NCI-H526 treated with DMSO at 0.1 percent for 48 hours (cell line): ENCODE data around the gene HNRNPC.
"Not testable (repeated sequence)": the region's sequence is repeated elsewhere in the genome, so short reads cannot be mapped to it uniquely, and the experiment has no call there.

Experiments
- DNase-seq: peaks from one replicate; lab custom pipeline; 2025; lab: John Stamatoyannopoulos, UW

Gene HNRNPC

DNA sequence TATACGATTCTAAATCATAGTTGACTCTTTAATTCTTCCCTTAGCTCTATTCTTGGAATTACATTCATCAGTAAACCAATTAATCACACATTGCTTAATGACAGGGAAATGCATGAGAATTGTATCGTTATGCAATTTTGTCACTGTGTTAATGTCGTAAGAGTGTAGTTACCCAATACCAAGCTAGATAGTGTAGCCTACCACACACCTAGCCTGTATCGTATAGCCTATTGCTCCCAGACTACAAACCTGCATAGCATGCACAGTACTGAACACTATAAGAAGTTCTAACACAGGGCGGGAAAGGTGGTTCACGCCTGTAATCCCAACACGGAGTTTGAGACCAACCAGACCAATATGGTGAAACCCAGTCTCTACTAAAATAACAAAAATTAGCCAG lies 24.7 kb downstream of the HNRNPC start:
- DNase-seq, result no peak

DNA sequence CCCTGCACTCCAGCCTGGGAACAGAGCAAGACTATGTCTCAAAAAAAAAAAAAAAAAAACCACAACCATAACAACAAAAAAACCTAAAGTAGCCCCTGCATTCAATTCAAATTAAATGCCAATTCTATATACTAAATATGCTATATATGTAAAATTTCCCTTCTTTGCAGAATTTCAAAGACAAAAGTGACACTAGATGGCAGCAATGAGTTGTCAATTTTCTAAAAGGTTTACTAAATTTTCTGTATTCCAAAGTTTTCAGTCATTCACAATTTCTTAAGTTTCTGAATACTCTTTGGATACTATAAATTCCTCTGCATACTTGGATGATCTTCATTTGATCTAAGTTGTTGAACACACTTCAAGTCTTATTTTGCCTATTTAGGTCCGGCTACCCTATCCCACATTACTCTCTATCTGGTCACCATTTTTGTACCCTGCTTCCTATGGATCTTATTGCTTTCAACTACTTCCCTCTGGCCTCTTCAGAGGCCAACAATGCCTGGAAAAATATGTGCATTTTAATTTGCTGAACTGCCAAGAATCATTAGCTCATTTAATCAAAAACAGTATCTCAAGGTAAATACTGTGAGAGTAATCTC lies 27.9 kb downstream of the HNRNPC start:
- DNase-seq, result no peak

DNA sequence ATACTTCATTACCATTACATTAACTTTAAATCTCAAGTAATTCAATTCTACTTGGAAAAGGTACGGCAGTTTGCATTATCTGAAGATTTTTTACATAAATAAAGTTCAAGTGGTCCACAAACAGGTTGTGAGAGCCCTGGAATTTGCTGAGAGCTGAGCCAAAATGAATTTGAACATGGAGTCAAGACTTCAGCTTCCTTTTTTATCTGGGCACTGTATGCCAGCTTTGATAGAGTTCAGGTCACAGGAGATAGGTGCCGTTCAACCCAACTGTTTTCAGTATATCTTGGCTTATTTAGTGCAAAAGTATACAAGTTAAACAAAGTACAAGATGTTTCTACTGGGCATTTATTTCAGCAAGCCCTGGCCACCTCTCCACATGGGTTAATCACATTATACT lies 28.8 kb downstream of the HNRNPC start:
- no peak for DNase-seq

DNA sequence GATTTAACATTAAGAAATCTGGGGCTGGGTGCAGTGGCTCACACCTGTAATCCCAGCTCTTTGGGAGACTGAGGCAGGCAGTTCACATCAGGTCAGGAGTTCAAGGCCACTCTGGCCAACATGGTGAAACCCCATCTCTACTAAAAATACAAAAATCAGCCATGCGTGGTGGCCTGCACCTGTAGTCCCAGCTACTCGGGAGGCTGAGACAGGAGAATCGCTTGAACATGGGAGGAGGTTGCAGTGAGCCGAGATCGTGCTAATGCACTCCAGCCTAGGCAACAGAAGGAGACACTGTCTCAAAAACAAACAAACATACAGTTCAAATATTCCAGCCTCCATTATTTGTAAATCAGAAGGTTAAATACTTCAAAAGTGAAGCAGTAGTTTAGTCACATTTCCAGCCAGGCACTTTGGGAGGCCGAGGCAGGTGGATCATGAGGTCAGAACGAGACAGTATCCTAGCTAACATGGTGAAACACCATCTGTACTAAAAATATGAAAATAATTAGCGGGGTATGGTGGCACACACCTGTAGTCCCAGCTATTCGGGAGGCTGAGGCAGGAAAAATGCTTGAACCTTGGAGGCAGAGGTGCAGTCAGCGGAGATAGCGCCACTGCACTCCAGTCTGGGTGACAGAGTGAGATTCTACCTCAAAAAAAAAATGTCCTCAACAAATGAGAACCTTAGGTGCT lies 30.3 kb downstream of the HNRNPC start:
- DNase-seq, result no peak

DNA sequence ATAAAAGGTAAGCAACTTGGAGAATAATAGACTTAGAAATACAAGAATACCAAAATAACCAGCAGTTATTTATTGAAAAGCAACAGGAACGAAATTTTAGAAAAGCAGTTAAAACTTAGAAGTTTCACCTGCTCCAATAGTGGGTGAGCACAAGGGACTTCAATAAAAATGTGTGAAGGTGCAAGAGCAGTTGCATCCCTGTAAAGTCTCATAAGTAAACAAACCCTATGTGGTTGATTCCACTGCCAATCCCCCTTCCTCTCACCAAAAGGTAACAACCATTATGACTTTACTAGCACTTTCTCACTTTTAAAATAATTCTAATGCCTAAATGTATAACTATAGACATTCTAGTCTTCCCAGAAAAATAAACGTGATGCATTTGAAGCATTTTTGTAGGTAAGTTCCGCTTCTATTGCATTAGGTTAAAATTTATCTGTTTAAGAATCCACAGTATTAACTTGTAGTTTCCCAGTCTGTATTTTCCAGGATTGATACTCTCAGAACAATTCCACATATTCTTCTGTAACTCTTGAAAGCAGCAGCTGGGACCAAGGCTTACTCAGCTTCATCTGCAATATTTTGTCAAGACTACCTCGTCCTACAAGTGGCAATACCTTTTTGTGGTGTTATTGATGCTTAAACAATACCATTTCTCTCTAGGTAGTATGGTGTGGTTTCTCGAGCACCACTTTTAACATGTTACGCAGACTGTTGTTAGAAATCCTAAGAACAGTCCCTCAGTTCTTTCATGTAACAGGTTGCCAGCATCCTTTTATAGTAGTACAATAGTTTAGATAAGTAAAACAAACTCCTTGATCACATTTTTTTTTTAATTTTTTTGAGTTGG lies 32.1 kb downstream of the HNRNPC start:
- DNase-seq, result no peak

DNA sequence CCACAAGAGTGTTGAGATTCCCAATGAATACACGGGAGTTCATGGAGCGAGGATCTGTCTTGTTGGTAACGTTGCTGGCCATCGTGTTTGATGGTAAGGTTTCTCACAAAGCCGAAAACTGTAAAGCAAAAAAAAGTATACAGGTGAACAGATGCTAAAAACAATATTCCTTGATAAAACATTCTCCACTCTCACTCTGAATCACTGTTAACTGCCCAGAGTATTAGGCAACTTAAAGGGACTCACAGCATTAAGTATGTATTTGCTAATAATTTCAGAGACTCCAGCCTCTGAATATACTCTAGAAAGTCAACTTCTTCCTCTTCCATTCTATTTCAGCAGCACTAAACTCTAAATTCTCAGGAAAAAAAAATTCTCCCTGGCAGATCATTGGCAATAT lies 35.1 kb downstream of the HNRNPC start:
- no peak for DNase-seq

DNA sequence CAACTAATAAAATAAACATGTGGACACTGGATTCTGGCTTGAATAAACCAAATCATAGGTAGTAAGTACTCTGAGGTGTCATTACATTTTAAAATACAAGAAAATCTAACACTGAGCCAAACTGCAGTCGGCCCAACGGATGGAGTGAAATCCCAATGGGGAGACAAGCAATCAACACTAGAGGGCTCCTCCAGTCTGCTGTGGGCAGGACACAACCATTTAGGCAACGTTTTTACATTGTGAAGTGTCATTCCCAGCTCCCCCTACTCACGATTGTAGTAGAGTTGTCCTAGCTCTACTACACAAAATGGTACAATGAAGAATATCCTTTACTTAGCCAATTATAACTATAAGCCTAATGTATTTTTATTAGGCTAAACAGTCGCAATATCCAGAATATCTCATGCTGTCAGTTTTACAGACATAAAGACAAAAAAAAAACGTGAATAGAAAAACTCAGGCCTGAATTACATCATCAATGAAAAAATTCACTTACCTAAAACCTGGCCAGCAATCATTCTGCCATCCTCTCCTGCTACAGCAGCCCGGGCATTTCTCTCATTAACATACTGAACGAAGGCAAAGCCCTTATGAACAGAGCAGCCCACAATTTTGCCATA lies 35.7 kb downstream of the HNRNPC start:
- no peak for DNase-seq

DNA sequence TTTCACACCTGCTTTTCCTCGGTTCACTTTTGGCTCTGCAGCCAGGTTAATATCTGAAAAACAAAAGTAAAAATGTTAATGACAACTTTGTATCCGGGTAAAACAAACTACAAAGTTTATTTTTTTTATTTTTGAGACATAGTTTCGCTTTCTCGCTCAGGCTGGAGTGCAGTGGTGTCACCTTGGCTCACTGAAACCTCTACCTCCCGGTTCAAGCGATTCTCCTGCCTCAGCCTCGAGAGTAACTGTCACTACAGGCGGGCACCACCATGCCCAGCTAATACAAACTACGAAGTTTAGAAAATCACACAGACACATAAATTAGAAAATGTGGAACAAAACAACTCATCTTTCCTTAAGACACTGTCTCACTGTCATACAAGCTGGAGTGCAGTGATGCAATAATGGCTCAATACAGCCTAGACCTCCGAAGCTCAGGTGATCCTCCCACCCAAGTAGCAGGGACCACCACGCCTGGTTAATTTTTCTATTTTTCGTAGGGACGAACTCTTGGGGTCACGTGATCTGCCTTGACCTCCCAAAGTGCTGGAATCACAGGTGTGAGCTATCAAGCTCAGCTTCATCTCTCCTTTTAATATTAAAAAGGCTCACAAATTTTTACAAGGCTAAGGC lies 38.1 kb downstream of the HNRNPC start:
- DNase-seq, result no peak

DNA sequence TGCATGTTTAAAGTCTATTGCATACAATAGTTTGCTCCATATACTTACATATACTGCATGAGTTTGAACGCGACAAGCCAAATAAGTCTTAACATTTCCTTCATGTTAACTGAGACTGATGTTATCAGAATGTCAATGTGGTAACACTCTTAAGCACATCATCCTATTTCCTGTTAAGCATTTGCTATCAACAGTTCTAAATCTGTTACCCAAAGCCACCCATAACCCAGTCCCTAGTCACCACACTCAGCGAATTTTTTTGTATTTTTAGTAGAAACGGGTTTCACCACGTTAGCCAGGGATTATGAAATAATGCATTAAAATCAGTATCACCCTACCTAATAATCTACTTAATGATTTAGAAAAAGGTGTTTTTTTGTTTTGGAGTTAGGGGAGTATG lies 39.4 kb downstream of the HNRNPC start:
- no peak for DNase-seq

DNA sequence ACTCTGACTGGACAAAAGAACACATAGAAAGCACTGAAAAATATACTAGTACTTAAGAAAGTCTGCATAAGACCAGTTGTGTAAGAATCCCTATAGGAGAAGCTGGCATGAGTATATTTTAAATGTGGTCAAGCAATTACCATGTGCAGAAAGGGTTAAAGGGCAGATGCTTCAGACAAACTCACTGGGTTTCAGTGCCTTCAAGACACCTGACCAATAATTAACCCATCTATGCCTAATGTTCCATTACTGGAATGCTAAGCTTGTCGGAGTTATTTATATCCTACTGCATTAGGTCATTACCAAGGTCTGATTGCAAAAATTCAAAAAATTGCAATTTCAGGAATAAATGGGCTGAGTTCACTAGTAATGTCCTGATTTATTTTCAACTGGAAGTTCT lies 41.3 kb downstream of the HNRNPC start:
- no peak for DNase-seq

DNA sequence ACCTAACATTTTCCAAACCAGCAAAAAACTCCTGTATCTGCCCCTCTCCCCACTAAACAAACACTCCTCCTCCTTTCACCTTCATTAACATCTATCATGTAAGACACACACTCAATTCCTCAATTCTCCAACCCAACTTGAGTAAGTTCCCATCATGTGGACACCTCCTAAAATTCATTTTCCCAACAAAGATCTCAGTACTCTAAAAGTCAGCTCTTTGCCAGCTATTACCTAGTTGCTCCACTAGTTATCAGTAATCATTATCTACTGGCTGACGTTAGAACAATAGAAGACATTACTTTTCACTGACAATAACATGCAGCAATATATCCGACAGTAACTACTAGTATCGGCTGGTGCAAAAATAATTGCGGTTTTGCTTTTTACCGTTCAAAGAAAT lies 42.1 kb downstream of the HNRNPC start:
- no peak for DNase-seq

DNA sequence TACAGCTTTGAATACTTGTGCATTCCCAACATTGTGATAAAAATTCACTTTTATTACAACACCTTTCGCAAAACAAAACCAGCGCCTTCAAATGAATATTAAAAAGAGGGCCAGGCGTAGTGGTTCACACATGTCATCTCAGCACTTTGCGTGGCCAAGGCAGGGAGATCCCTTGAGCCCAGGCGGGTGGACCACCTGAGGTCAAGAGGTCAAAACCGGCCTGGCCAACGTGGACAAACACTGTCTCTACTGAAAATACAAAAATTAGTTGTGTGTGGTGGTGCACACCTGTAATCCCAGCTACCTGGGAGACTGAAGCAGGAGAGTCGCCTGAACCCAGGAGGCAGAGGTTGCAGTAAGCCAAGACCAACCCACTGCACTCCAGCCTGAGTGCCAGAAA lies 42.8 kb downstream of the HNRNPC start:
- DNase-seq, result no peak

DNA sequence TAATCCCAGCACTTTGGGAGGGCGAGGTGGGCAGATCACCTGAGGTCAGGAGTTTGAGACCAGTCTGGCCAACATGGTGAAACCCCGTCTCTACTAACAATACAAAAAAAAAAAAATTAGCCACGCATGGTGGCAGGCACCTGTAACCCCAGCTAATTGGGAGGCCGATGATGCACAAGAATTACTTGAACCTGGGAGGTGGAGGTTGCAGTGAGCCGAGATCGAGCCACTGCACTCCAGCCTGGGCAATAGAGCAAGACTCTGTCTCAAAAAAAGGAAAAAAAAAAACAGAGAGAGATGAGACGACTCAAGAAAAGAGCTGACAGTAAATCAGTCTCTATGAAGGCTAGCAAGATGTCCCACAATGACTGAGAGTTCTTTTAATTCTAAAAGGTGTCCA lies 44.1 kb downstream of the HNRNPC start:
- DNase-seq, result not testable (repeated sequence)

DNA sequence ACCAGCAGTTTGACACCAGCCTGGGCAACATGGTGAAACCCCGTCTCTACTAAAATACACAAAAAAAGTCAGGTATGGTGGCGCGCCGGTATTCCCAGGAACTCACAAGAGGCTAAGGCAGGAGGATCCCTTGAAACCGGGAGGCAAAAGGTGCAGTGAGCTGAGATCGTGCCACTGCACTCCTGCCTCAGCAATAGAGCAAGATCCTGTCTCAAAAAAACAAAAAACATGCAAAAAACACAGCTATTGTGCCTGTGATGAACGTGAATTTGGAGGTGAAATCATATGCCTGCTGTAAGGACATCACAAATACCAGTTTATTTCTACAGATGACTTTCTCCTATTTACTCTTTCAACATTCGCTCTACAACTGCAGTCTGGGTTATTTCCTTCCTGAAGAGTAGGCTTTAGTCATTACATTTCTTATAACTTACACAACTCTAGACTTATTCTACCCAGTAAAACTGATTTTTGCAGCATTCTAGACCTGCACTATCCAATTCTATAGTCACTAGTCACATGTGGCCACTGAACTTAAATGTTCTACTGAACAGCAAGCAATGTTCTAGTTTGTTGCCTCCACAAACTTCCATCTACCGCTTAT lies 48.3 kb downstream of the HNRNPC start:
- DNase-seq, result no peak

DNA sequence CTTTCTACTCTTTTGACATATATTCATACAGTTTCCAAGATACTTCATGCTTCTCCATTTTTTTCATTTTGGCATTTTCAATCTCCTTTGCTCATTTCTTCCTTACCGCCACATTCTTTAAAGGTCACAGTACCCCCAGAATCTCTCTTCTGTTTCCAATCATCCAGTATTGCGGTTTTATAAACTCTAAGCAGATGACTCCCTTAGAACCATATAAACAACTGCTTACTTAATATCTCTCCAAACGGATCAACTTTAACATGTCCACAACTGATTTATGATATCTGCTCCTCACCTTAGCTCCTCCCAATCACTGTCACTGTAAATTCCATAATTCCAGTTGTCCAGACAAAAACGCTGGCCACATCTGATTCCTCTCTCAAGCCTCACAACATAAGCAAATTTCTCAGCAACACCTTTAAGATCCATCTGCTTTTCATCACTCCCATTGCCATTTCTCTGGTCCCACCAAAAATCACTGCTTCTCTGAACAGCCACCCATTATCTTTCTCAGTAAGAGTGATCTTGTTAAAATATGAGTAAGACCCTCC lies 49.6 kb downstream of the HNRNPC start:
- DNase-seq, result no peak

DNA sequence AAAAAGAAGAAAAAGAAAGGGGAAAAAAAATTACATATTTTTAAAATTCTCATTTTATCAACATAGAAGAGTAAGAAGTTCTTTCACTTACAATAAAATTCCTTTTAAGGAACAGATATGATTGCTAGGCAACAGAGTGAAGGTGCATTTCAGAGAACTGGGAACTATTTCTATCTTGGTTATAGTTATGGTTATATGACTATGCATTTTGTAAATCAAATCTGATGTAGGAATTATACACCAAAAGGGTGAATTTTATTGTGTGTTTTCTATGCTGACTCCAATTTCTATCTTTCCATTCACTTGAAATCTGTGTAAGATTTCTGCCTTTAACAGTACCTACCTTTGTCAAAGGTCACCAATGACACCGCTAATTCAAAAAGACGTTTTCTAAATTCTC lies 50.1 kb downstream of the HNRNPC start:
- DNase-seq, result no peak

DNA sequence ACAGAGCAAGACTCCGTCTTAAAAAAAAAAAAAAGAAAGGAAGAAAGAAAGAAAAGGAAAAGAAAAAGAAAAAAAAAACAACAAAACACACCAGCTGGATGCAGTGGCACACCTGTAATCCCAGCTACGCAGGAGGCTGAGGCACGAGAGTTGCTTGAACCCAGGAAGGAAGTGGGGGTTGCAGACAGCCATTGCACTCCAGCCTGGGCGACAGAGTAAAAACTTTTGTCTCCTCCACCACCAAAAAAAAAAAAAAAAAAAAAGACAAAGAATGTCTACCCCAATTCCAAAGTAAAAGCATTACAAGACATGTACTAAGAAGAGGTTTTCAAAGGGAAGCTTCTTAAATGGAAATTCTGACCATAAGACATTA lies 53.4 kb downstream of the HNRNPC start:
- no peak for DNase-seq

DNA sequence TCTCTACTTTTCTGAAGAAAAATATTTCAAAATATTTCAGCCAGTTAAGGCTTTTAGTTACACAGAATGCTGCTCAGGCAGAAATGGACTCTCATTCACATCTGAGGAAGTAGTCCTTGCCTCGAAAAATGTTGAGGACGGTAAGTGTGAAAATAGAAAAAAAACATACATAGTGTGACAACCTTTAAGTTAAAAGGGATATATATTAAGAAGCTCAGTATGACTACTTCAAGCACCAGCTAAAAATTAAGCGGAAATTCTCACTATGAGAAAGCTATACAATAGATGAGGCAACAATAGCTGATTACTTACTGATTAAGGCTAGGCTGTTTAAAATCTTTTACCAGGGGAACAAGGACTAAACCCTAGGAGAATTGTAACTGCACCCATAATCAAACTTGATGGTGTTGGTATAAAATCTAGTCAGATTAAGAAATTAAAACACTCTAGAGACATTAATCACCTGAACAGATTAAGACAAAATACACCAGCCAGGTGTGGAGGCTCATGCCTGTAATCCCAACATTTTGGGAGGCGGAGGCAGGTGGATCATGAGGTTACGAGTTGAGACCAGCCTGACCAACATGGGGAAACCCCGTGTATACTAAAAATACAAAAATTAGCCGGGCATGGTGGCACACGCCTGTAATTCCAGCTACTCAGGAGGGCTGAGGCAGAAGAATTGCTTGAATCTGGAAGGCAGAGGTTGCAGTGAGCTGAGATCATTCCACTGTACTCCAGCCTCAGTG lies 53.9 kb downstream of the HNRNPC start:
- no peak for DNase-seq

DNA sequence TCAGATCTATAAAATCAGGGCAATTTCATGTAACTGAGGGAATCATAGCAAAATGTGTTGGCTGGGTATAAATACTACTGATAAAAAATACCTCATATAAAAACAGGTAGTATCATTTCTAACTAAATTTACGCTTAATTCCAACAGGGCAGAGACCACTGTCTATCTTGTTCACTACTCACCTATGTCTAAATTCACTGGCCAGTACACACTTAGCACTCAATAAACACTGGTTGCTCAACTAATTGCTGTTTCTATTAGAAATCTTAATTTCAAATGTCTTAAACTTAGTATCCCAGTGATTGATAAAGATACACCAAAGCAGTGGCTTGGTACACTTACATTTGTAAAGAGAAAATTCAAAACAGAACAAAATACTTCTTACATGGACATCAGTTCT lies 55.6 kb downstream of the HNRNPC start:
- DNase-seq, result no peak

DNA sequence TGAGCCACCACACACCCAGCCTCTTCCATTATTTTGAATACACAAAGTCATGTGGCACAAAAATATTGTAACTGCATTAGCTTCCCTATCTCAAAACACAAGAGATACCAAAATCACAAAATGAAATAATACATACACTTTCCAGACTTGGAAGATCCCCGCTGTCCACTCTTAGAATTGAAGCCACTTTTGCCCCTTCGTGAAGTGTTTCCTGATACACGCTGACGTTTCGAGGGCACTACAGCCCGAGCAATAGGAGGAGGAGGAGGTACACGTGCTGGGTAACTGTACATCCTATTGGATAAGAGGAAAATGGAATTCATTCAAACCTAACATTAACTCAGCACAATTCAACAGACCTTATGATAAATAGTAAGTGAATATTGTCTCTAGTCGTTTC lies 56.4 kb downstream of the HNRNPC start:
- not testable (repeated sequence) for DNase-seq

DNA sequence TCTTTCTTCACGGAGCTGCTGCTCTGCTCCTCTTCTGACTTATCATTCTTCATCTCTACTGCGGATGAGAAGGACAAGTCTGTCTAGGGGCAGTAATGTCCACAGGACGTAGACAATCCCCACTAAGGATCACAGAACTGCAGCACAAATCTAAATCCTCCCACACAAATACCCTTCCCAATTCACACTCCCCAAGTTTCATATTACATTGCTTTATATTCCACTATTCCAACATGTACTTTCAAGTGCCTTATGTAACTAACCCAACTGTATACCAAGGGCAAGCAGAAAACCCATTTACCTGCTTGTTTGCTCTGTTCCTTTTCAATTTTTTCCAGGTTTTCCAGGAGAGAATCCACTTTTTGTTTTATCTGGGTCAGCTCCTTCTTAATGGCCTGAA lies 57.7 kb downstream of the HNRNPC start:
- DNase-seq, result no peak
